ENCODE data around the gene THRAP3. TPM values are rescaled to one million over a fixed set of nuclear protein-coding genes. Genes with fewer than 3 reads are reported as not detected.

The THRAP3 gene
- total RNA-seq, 1 donor from 2014 or later, result 39.5 TPM

DNA sequence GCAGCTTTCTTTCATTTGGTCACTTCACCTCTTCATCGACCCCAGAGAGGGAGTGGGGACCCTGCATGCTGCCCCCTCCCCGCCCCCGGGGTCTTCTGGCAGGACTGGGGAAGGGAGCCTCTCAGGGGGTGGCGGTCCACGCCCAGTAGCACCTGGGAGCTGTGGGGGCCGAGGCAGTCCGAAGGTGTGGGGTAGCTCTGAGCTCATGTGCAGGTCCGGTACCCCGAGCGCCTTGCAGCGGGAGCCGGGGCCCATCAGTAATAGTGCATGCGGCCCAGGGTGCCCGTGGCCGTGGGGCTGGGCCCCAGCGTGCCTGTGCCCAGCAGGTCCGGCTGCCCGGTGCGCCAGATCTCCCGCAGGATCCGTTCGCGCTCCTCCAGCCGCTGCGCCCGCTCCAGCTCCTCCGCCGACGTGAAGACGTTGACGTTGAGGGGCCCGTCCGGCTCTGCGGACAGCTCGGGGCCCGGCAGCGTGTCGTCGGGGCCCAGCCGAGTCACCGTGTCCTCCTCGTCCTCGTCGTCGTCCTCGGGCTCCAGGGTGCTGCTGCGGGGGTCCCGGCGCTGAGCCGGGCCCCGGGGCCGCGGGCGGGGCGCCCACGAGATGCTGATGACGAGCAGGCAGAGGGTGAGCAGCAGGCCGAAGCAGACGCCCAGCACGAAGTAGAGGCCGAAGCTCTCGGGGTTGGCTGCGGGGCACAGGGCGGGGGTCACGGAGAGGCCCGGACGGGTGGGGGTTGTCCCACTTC is 98.0 kb downstream of the THRAP3 start:
- Histone ChIP-seq H3K27ac (peak overlapping the region; percentile 91 to 98), H3K9me3 (no peaks in the 10 kb centered on the region), H3K4me1 (peaks cover 14 to 29% of the 10 kb centered on the region in 2 donors), H3K27me3 (no peaks in the 10 kb centered on the region), H3K36me3 (no peaks in the 10 kb centered on the region), H3K4me3 (peak overlapping the region; percentile 68 to 75)
- peak in 1 of 2 donors; percentile 70 for DNase-seq (ENCODE audit: low spot score in 2 of 2)
- TF ChIP-seq, protein P1, sequence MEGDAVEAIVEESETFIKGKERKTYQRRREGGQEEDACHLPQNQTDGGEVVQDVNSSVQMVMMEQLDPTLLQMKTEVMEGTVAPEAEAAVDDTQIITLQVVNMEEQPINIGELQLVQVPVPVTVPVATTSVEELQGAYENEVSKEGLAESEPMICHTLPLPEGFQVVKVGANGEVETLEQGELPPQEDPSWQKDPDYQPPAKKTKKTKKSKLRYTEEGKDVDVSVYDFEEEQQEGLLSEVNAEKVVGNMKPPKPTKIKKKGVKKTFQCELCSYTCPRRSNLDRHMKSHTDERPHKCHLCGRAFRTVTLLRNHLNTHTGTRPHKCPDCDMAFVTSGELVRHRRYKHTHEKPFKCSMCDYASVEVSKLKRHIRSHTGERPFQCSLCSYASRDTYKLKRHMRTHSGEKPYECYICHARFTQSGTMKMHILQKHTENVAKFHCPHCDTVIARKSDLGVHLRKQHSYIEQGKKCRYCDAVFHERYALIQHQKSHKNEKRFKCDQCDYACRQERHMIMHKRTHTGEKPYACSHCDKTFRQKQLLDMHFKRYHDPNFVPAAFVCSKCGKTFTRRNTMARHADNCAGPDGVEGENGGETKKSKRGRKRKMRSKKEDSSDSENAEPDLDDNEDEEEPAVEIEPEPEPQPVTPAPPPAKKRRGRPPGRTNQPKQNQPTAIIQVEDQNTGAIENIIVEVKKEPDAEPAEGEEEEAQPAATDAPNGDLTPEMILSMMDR (IDR thresholded peaks at IDR 0.05), result no peak
- intact Hi-C loops (cut with DNase I), result loop anchor here (2.0 to 5.0 kb wide), 3 partner anchors 29 to 1790 kb away; partner anchors contain the start of gene STK40

DNA sequence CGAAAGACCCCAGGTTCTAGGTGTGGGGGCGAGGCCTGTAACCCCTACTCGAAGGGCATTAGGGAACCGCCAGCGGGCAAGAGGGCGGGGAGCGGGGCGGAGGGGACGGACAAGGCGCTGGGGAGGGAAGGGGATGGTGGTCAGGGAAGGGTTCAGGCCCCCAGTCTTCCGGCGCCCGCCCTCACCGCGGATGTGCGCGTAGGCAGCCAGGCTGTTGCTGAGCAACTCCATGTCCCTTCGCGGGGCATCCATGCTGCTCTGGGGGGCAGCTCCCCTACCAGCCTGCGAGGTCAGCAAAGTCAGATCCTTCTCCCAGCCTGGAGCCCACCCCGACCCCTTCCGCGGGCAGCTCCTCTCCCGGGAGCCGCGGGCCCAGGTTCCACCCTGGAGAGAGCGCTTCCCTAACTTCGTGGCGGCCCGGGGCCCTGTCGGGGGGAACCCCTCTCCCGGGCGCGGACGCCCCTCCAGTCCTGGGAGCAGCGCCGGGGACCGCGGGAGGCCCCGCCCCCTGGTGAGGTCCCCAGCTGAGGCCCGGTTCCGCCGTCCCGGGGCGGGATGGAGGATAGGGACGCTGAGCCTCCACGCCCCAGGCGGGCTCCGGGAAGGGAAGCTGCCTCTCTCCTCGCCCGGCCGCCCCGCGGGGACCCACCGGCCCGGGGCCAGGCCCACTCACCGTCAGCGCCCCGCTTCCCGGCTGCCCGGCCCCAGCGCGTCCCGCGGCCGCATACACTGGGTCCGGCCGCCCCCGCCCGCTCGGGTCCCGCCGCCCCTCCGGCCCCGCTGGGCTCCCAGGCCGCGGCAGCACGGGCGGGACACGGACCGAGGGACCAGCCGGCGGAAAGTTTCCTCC is 98.8 kb downstream of the THRAP3 start:
- Histone ChIP-seq H3K4me1 (peaks cover 14 to 29% of the 10 kb centered on the region in 2 donors), H3K9me3 (no peaks in the 10 kb centered on the region), H3K36me3 (no peaks in the 10 kb centered on the region), H3K4me3 (peak overlapping the region; percentile 68 to 75), H3K27ac (peak overlapping the region; percentile 91 to 98), H3K27me3 (no peaks in the 10 kb centered on the region)
- TF ChIP-seq, protein P1 (IDR thresholded peaks at IDR 0.05), result no peak
- peak in 1 of 2 donors; percentile 87 for DNase-seq (ENCODE audit: low spot score in 2 of 2)
- intact Hi-C loops (cut with DNase I), result loop anchor here (2.0 to 5.0 kb wide), 3 partner anchors 28 to 1789 kb away; partner anchors contain the start of gene STK40

DNA sequence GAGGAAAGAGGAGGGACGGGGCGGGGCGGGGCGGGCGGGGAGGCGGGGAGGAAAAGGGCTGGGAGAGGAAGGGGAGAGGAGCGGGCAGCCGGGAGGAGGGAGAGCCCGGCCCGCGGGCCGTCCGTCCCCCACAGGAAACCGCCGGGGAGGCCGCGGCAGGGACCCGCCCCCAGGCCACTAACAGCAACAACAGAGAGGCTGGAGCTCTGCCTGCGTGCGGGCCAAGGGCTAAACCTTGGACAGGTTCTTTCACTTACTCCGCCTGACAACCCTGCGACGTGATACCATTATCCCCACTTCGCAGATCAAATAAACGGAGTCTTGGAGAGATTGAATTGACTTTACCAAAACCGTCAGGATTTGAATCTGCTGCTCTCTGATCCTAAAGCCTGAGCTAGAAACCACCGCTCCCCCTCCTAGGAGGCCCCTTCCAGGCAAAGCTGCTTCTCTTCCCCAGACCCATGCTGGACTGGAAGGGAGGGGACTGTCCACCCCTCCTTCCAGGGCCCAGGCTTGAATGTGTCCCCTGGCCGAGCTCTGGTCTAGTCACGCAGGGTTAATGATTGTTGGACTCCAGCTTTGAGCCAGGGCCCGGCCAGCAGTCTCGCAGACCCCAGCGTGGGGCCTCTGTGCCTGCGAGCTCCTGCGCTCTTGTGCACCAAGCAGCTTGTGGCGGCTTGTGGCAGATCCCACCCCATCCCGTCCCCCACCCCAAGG is 99.6 kb downstream of the THRAP3 start, which contains the start of gene EVA1B:
Gene EVA1B, minus strand, starts transcription at position 10 of the 717 bp plus-strand sequence. CDS start 608 bp downstream, outside the sequence.
- Histone ChIP-seq H3K4me1 (peaks cover 14 to 29% of the 10 kb centered on the region in 2 donors), H3K27ac (peak within 1 kb of the TSS; percentile 91 to 98), H3K4me3 (peak within 1 kb of the TSS; percentile 68 to 75), H3K9me3 (no peaks in the 10 kb centered on the region), H3K36me3 (no peaks in the 10 kb centered on the region), H3K27me3 (no peaks in the 10 kb centered on the region)
- TF ChIP-seq, protein P1 (IDR thresholded peaks at IDR 0.05), result no peak
- intact Hi-C loops (cut with DNase I), result loop anchor here (2.0 to 5.0 kb wide), 3 partner anchors 27 to 1789 kb away; partner anchors contain the start of gene STK40
- peak; percentile 55 to 91 for DNase-seq (ENCODE audit: low spot score in 2 of 2)

DNA sequence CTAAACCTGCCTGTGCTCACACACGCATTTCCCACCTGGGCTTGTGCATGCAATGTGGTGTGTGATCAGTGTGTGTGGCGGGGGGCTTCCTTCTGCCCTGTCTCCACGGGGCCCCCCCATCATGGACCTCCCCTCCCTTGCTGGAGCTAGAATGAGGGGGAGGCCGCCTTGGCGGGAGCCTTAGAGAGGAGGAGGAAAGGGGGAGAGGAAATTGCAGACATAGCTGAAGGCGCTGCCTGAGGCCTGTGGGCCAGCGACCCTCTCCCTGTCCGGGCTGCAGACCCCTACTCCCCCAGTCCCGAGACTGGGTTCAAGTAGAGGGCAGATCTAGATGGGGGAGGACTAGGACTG is 100.1 kb downstream of the THRAP3 start:
- intact Hi-C loops (cut with DNase I), result loop anchor here (5.0 kb wide), 2 partner anchors 63 to 1788 kb away; partner anchors contain the start of gene STK40
- Histone ChIP-seq H3K4me3 (peak overlapping the region; percentile 68 to 75), H3K4me1 (peaks cover 14 to 29% of the 10 kb centered on the region in 2 donors), H3K36me3 (no peaks in the 10 kb centered on the region), H3K27ac (peak overlapping the region; percentile 91 to 98), H3K9me3 (no peaks in the 10 kb centered on the region), H3K27me3 (no peaks in the 10 kb centered on the region)
- no peak for DNase-seq (ENCODE audit: low spot score in 2 of 2)
- TF ChIP-seq, protein P1 (IDR thresholded peaks at IDR 0.05), result no peak

DNA sequence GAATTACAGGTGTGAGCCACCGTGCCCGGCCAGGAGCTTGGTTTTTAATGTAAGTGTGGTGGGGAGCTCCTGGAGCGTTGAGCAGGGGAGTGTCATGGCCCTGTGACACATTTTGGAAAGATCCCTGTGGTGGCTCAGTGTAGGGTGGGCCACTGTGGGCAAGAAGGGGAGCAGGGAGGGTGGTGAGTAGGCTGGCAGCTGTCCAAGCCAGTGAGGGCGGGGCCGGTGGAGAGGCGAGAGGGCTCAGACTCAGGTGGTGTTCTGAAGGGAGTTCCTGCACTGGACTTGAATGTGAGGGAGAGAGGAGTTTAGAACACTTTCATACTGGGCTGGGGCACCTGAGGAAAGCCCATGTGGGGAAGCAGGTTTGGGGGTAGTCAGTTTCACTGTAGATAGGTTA is 102.3 kb downstream of the THRAP3 start:
- Histone ChIP-seq H3K9me3 (no peaks in the 10 kb centered on the region), H3K4me1 (peaks cover 11 to 16% of the 10 kb centered on the region in 2 donors), H3K4me3 (no peak overlapping the region), H3K27me3 (no peaks in the 10 kb centered on the region), H3K36me3 (no peaks in the 10 kb centered on the region), H3K27ac (no peak overlapping the region)
- intact Hi-C loops (cut with DNase I), result no loop called here
- TF ChIP-seq, protein P1 (IDR thresholded peaks at IDR 0.05), result no peak
- no peak for DNase-seq (ENCODE audit: low spot score in 2 of 2)

Data from ascending aorta (tissue), 2 donors.